H1 (cell line): ENCODE data around the gene C8B.

Experiments
- ATF3 ChIP-seq: IDR thresholded peaks from 2 replicates; pipeline ENCODE4 v1.6.1; 2011; ENCODE audit warnings: low read depth, mild to moderate bottlenecking, low read length; ENCODE audit not compliant: insufficient read depth
- CEBPB ChIP-seq: IDR thresholded peaks from 2 replicates; pipeline ENCODE4 v1.6.1; 2012; ENCODE audit warnings: low read depth, low read length
- CREB1 ChIP-seq: IDR thresholded peaks from 2 replicates; pipeline ENCODE4 v1.6.1; 2012; ENCODE audit warnings: inconsistent platforms
- CTCF ChIP-seq, 3 experiments: IDR thresholded peaks; 1 replicate in 2 of 3; 2 replicates in 1 of 3; pipeline versions ENCODE4 v1.5.1 to v1.6.1; 2011; ENCODE audit warnings: low read length in 3 of 3, mild to moderate bottlenecking in 3 of 3, inconsistent platforms in 2 of 3, low read depth in 1 of 3, moderate library complexity in 1 of 3; ENCODE audit not compliant: insufficient read depth in 1 of 3; ENCODE audit errors: control extremely low read depth in 1 of 3
- EGR1 ChIP-seq: IDR thresholded peaks from 2 replicates; pipeline ENCODE4 v1.6.1; 2011; ENCODE audit warnings: low read depth, low read length, borderline replicate concordance
- EP300 ChIP-seq, 2 experiments: IDR thresholded peaks; 1 replicate in 1 of 2; 2 replicates in 1 of 2; pipeline ENCODE4 v1.6.1; 2011 to 2012; ENCODE audit warnings: low read depth in 2 of 2, low read length in 2 of 2, mild to moderate bottlenecking in 2 of 2, borderline replicate concordance in 1 of 2, inconsistent platforms in 1 of 2, moderate library complexity in 1 of 2
- GABPA ChIP-seq: IDR thresholded peaks from 2 replicates; pipeline ENCODE4 v1.6.1; 2011; ENCODE audit warnings: mild to moderate bottlenecking, low read length, moderate library complexity, borderline replicate concordance; ENCODE audit not compliant: insufficient read depth
- NANOG ChIP-seq: IDR thresholded peaks from 2 replicates; pipeline ENCODE4 v1.6.1; 2011; ENCODE audit warnings: low read length, low read depth, mild to moderate bottlenecking, inconsistent platforms; ENCODE audit not compliant: insufficient read depth, poor library complexity, severe bottlenecking
- POLR2A ChIP-seq, 2 experiments: IDR thresholded peaks; 1 replicate in 1 of 2; 2 replicates in 1 of 2; pipeline ENCODE4 v1.6.1; 2011; ENCODE audit warnings: low read depth in 2 of 2, low read length in 2 of 2, mild to moderate bottlenecking in 2 of 2; ENCODE audit errors: control extremely low read depth in 1 of 2
- SP4 ChIP-seq: IDR thresholded peaks from 2 replicates; pipeline ENCODE4 v1.6.1; 2012; ENCODE audit warnings: low read length, inconsistent platforms
- SUZ12 ChIP-seq: fragments of 200-600 bp; sonication (generic); IDR thresholded peaks from 2 replicates; pipeline ENCODE4 v1.6.1; 2012; ENCODE audit warnings: mild to moderate bottlenecking, inconsistent platforms, low read length, moderate library complexity, mixed read lengths
- TAF1 ChIP-seq: IDR thresholded peaks from 2 replicates; pipeline ENCODE4 v1.6.1; 2011; ENCODE audit warnings: mild to moderate bottlenecking, low read depth, low read length

GRCh38 chr1:56924116-56924515 lies 41.7 kb downstream of the C8B start:
- TF ChIP-seq CTCF (IDR thresholded peaks at IDR 0.05; ENCODE audit: control extremely low read depth in 1 of 3, insufficient read depth in 1 of 3, low read depth in 1 of 3, low read length in 3 of 3) = no peak
- TF ChIP-seq CEBPB = no peak
- no peak for TF ChIP-seq SUZ12
- no peak for TF ChIP-seq POLR2A (IDR thresholded peaks at IDR 0.05; ENCODE audit: control extremely low read depth in 1 of 2, low read depth in 2 of 2, low read length in 2 of 2)
- no peak for TF ChIP-seq EGR1
- TF ChIP-seq SP4 = no peak
- TF ChIP-seq GABPA = no peak
- TF ChIP-seq EP300 (IDR thresholded peaks at IDR 0.05; ENCODE audit: borderline replicate concordance in 1 of 2, low read depth in 2 of 2, low read length in 2 of 2) = no peak
- no peak for TF ChIP-seq TAF1
- no peak for TF ChIP-seq CREB1
- TF ChIP-seq NANOG = no peak
- no peak for TF ChIP-seq ATF3
